RPMI8226 (cell line): ENCODE results near the gene FCGR3B.
"Not testable (repeated sequence)": the region's sequence is repeated elsewhere in the genome, so short reads cannot be mapped to it uniquely, and the experiment has no call there.

Experiments
- DNase-seq: peaks from one replicate; pipeline ENCODE4 v3.0.0-alpha.2; 2015

Gene FCGR3B

GRCh38 chr1:161605024-161605423 lies 26.0 kb downstream of the FCGR3B start:
- DNase-seq, result not testable (repeated sequence)

- not testable (repeated sequence) for DNase-seq
These were observed 33.9 kb downstream of the FCGR3B start for GRCh38 chr1:161597077-161597476.

- not testable (repeated sequence) for DNase-seq
These were observed 35.4 kb downstream of the FCGR3B start for GRCh38 chr1:161595583-161595982.

GRCh38 chr1:161595173-161595572 lies 35.8 kb downstream of the FCGR3B start:
- not testable (repeated sequence) for DNase-seq

- DNase-seq, result not testable (repeated sequence)
These were observed 36.5 kb downstream of the FCGR3B start for GRCh38 chr1:161594269-161594984.

- DNase-seq, result not testable (repeated sequence)
These were observed 37.8 kb downstream of the FCGR3B start for GRCh38 chr1:161593092-161593755.

- not testable (repeated sequence) for DNase-seq
These were observed 38.4 kb downstream of the FCGR3B start for GRCh38 chr1:161592586-161592985.

GRCh38 chr1:161589920-161590319 lies 41.1 kb downstream of the FCGR3B start:
- not testable (repeated sequence) for DNase-seq

- not testable (repeated sequence) for DNase-seq
These were observed 41.6 kb downstream of the FCGR3B start for GRCh38 chr1:161589365-161589764.

GRCh38 chr1:161588596-161588995 lies 42.4 kb downstream of the FCGR3B start:
- DNase-seq, result not testable (repeated sequence)

- DNase-seq, result not testable (repeated sequence)
These were observed 48.1 kb downstream of the FCGR3B start for GRCh38 chr1:161582882-161583281.

GRCh38 chr1:161580879-161581537 lies 50.0 kb downstream of the FCGR3B start:
- not testable (repeated sequence) for DNase-seq

- DNase-seq, result not testable (repeated sequence)
These were observed 51.0 kb downstream of the FCGR3B start for GRCh38 chr1:161579856-161580507.

GRCh38 chr1:161576676-161577075 lies 54.3 kb downstream of the FCGR3B start:
- not testable (repeated sequence) for DNase-seq
